ENCODE data around the gene APOL6.
"Not testable (repeated sequence)": the region's sequence is repeated elsewhere in the genome, so short reads cannot be mapped to it uniquely, and the experiment has no call there.

APOL6 gene

DNA sequence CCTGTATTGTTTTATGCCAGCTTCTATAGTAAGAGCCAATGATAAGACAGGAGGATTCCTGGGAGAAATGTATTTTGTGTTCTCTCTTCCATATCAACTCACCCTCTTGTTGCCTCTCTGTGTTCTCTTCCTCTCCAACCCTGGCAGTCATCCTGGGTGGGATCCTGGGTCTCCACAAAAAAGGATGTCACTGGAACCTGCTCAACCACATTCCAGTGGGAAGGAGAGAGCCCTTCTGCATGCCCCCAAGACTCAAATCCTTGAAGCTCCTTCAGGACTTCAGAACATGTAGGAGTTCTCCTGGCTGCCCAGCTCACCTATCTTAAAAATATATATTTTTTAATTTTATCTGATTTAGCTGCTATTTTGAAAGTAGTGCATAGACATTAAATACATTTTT is 26.1 kb downstream of the APOL6 start:
- no peak for DNase-seq (ENCODE audit: low read depth in 2 of 3, low spot score in 1 of 3)

- not testable (repeated sequence) for DNase-seq (ENCODE audit: low read depth in 2 of 3, low spot score in 1 of 3)
These were observed 27.8 kb downstream of the APOL6 start for GRCh38 chr22:35676065-35676464.

- DNase-seq (ENCODE audit: low read depth in 2 of 3, low spot score in 1 of 3) = no peak
These were observed 29.4 kb downstream of the APOL6 start for GRCh38 chr22:35677460-35678187.

- DNase-seq (ENCODE audit: low read depth in 2 of 3, low spot score in 1 of 3) = no peak
These were observed 30.6 kb downstream of the APOL6 start for GRCh38 chr22:35678836-35679235.

GRCh38 chr22:35679492-35679891 is 31.2 kb downstream of the APOL6 start:
- DNase-seq (ENCODE audit: low read depth in 2 of 3, low spot score in 1 of 3) = peak; percentile 42 to 56 (median 49)

DNA sequence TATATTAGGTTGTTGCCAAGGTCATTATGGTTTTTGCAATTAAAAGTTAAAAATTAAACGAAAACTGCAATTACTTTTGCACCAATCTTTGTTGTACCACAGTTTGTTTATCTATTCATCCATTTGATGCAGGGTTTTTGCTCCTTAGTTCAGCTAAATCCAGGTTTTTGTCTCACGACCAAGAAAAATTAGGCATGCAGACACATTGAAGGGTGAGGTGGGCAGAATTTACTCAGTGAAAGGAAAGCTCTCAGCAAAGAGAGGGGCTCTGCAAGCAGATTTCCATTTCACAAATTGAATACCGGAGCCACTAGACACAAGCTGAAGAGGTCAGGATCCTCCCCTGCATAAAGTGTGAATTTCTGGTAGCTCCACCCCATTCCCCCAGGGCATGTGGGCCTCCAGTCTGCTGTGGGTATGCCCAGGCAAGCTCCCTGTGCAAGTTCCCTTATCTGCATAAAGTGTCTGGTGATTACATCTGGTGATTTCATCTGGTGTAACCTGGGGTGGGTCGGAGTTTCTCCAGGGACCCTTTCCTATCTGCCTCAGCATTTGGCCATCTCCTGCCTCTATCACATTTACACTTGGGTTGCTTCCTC is 33.3 kb downstream of the APOL6 start:
- DNase-seq (ENCODE audit: low read depth in 2 of 3, low spot score in 1 of 3) = no peak

GRCh38 chr22:35683560-35683959 is 35.3 kb downstream of the APOL6 start:
- no peak for DNase-seq (ENCODE audit: low read depth in 2 of 3, low spot score in 1 of 3)

DNA sequence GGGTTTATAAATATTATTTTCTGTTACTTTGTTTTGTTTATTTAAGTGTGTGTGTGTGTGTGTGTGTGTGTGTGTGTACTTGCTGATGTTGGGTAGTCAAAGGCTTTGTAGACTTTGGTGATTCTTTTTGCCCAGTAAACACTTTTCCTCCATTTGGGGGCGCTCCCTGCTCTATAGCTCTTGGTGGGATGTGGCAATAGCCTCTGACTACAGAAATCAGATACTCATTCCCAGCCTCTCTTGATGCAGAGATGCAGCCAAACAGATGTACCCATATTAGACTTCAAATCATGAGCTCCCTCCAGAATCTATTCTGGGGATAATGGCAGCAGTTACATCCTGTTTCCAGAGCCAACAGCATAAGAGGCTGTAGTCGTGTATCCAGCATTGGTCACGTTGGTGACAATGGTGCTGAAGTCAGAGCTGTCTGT is 36.0 kb downstream of the APOL6 start:
- no peak for DNase-seq (ENCODE audit: low read depth in 2 of 3, low spot score in 1 of 3)

DNA sequence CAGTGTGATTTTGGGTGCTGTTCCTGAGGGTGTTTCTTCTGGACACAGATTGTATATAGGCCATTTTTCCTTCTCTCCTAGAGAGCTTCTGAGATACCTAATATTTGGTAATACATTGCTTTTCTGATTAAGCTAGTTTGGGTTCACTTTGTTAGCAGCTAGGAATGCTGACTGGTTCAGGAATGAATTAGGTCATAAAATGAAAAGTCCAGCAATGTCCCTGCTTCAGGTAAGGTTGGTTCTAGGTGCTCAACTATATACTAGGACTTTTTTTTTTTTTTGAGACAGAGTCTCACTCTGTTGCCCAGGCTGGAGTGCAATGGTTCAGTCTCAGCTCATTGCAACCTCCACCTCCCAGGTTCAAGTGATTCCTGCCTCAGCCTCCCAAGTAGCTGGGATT is 36.5 kb downstream of the APOL6 start:
- no peak for DNase-seq (ENCODE audit: low read depth in 2 of 3, low spot score in 1 of 3)

DNA sequence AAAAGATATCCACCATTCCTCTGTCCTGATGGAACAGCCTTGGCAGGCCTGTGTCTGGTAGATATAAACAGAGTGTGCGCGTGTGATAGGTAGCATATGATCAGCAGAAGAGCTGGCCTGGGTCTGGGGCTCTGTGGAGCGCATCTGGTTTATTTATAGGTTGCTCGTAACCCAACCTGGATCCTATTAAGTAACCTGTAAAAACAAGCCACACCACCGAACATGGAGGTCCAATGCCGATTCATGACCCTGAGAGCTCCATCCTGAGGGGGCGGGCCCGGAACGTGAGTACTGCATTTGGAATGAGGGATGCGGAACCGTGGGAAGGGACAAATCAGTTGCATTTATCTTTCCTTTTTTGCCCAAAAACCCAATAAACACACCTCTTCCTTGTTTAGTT is 37.5 kb downstream of the APOL6 start:
- DNase-seq (ENCODE audit: low read depth in 2 of 3, low spot score in 1 of 3) = no peak

GRCh38 chr22:35686298-35686697 is 38.1 kb downstream of the APOL6 start:
- DNase-seq (ENCODE audit: low read depth in 2 of 3, low spot score in 1 of 3) = no peak

- no peak for DNase-seq (ENCODE audit: low read depth in 2 of 3, low spot score in 1 of 3)
These were observed 39.2 kb downstream of the APOL6 start for GRCh38 chr22:35687461-35687860.

- no peak for DNase-seq (ENCODE audit: low read depth in 2 of 3, low spot score in 1 of 3)
These were observed 40.8 kb downstream of the APOL6 start for GRCh38 chr22:35688913-35689675.

DNA sequence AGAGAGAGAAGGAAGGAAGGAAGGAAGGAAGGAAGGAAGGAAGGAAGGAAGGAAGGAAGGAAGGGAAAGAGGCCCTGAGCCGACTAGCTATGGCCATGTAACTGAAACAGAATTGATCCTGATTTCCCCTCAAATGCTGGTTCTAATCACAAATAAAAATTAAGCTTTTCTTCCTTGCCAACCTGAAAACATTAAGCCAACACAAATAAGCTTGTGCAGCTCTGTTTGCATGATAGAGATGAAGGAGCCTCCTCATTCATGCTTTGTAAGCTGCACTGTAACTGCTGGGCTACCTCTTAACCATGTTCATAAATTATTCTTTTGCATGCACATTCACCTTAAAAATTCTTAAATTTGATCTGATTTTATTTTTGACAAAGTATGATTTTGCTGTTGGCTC is 41.8 kb downstream of the APOL6 start:
- DNase-seq (ENCODE audit: low read depth in 2 of 3, low spot score in 1 of 3) = no peak

- no peak for DNase-seq (ENCODE audit: low read depth in 2 of 3, low spot score in 1 of 3)
These were observed 47.0 kb downstream of the APOL6 start for GRCh38 chr22:35695202-35695601.

- DNase-seq (ENCODE audit: low read depth in 2 of 3, low spot score in 1 of 3) = no peak
These were observed 48.9 kb downstream of the APOL6 start for GRCh38 chr22:35697142-35697541.

GRCh38 chr22:35699852-35700251 is 51.6 kb downstream of the APOL6 start:
- not testable (repeated sequence) for DNase-seq (ENCODE audit: low read depth in 2 of 3, low spot score in 1 of 3)

DNA sequence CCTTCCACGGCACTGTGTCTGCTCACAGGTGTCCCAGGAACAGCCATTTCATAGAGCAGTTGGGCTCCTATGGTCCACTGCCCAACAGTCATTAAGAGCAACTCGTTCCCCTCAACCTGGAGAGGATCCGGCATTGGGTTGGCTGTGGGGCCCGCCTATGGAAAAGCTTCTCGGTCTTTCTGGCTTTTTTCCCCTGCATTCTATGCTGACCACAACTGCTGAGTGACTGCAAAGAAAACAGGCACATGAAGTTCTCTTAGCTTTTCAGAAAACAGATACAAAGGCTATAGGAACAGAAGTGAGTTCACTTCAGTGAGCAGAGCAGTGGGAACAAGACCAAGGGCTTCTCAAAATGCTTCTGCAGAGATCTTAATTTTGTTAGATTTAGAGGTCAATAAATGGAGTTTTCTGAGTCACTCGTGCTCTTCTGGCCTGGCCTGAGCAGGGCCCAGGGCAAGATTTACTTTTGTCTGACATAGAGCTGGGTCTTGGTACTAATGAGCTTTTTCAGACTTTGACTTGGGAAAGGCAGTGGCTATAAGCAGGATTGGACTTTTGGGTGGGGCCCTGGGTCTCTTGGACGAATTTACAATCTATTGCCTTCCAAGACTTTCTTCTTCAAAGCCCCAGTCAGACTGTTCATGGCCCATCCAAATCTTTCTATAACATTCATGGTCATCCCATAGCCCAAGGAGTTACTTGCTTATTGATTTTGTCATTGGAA is 55.8 kb downstream of the APOL6 start:
- DNase-seq (ENCODE audit: low read depth in 2 of 3, low spot score in 1 of 3) = no peak

- no peak for DNase-seq (ENCODE audit: low read depth in 2 of 3, low spot score in 1 of 3)
These were observed 56.9 kb downstream of the APOL6 start for GRCh38 chr22:35705141-35705540.

DNA sequence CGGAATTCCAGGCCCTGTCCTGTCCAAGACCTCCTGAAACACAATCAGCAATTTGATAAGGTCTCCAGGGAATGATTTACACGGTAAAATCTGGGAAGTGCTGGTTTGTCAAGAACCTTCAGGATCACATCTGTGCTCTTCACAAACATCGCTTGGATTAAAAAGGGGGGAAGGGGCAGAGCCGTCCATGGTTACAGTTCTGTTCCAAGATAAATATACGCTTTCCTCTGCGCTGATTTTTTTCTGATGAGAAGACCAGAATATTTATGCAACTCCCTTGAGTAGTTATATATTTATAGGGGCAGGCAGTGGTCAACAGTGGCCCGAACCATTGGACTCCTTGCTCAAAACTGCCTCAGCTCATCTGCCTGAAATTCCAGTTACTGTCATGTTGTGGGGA is 60.2 kb downstream of the APOL6 start:
- DNase-seq (ENCODE audit: low read depth in 2 of 3, low spot score in 1 of 3) = no peak

GRCh38 chr22:35708917-35709316 is 60.7 kb downstream of the APOL6 start:
- no peak for DNase-seq (ENCODE audit: low read depth in 2 of 3, low spot score in 1 of 3)

DNA sequence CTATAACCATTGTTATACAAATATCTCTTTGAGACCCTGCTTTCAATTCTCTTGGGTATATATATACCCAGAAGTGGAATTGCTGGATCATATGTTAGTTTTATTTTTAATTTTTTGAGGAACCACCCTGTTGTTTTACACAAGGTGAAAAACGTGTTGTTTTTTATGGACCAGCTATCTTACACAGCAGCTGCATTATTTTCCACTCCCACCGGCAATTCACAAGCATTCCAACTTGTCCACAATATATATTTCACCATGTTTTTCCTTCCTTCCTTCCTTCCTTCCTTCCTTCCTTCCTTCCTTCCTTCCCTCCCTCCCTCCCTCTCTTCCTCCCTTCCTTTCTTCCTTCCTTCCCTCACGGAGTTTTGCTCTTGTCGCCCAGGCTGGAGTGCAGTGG is 63.1 kb downstream of the APOL6 start:
- no peak for DNase-seq (ENCODE audit: low read depth in 2 of 3, low spot score in 1 of 3)
